ENCODE results near the gene RRM1. TPM values are rescaled to one million over a fixed set of nuclear protein-coding genes. Genes with fewer than 3 reads are reported as not detected.

RRM1 gene
- total and polyA plus RNA-seq, 10 of the 15 experiments (the other 5 are each of a cell fraction or from before 2014, with no cell fraction given), result 94.0 to 255 (median 148) TPM

DNA sequence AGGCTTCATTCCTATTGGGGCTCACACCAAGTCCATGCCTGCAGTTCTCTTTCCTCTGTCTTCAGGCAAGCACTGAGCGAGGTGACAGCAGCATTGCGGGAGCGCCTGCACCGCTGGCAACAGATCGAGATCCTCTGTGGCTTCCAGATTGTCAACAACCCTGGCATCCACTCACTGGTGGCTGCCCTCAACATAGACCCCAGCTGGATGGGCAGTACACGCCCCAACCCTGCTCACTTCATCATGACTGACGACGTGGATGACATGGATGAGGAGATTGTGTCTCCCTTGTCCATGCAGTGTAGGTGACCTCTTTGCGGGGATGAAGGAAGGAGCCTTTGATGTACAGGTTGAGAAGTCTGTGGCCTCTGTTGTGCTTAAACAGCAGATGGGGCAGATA, 11.4 kb upstream of the RRM1 start:
- H3K79me2 ChIP-seq (ENCODE audit: control insufficient read depth, insufficient read depth, low read length), result no peaks in the 10 kb centered on the region
- FAIRE-seq, result no peak
- ChIA-PET RAD21 (ENCODE audit: unreplicated experiment) (no interaction called here), SMC1A (ENCODE audit: uncharacterized antibody, unreplicated experiment) (interaction anchor here (0.7 to 21.1 kb wide), 4 partner anchors 11 to 428 kb away, joined by 3 to 805 read pairs (median 8); partner anchors contain the start of genes RHOG and STIM1), POLR2A (no interaction called here), CTCF (interaction anchor here (1.9 kb wide), 1 partner anchor 233 kb away, joined by 9 read pairs; no protein-coding TSS in a partner anchor)
- no peaks in the 10 kb centered on the region for H3K4me1 ChIP-seq (ENCODE audit: control insufficient read depth, insufficient read depth, low read length)
- in situ Hi-C loops (cut with MboI), result no loop called here
- H3K4me3 ChIP-seq, result no peak overlapping the region
- H3K27me3 ChIP-seq (replicated peaks in 1 of 2; ENCODE audit: control insufficient read depth in 2 of 2, insufficient read depth in 2 of 2, low read length in 1 of 2), result no peaks in the 10 kb centered on the region
- BruUV-seq (replicated peaks), result no TSS peak
- H3K9ac ChIP-seq (ENCODE audit: control insufficient read depth, insufficient read depth, low read length), result no peak overlapping the region
- no peak overlapping the region for H3K4me2 ChIP-seq (ENCODE audit: control insufficient read depth, insufficient read depth)
- no peak overlapping the region for H3K27ac ChIP-seq (ENCODE audit: control insufficient read depth, insufficient read depth)
- 87% methylated on average over 9 of the region's 9 CpGs for WGBS (ENCODE audit: insufficient coverage, insufficient replicate concordance, low lambda C conversion rate, missing lambda C conversion rate)
- no peaks in the 10 kb centered on the region for H3K9me3 ChIP-seq (replicated peaks; ENCODE audit: control insufficient read depth, insufficient read depth, low read length)
- no peak for TF ChIP-seq EZH2 (IDR thresholded peaks at IDR 0.05; ENCODE audit: borderline replicate concordance, control insufficient read depth, low read depth, low read length)
- no peak for TF ChIP-seq SMARCA5 (IDR thresholded peaks at IDR 0.05)
- no peak for TF ChIP-seq FOS (IDR thresholded peaks at IDR 0.05; ENCODE audit: borderline replicate concordance, extremely low read depth, insufficient read length)
- TF ChIP-seq ZNF622 (IDR thresholded peaks at IDR 0.05), result no peak
- no peak for TF ChIP-seq ZNF274 (IDR thresholded peaks at IDR 0.05; ENCODE audit: insufficient read depth, insufficient read length)
- TF ChIP-seq ZNF217 (IDR thresholded peaks at IDR 0.05), result no peak
- no peak for TF ChIP-seq PAX8 (IDR thresholded peaks at IDR 0.05)
- no peak for TF ChIP-seq JUND (IDR thresholded peaks at IDR 0.05; ENCODE audit: low read depth, low read length)
- no peak for TF ChIP-seq TBL1XR1 (IDR thresholded peaks at IDR 0.05; ENCODE audit: low read depth, low read length)
- TF ChIP-seq BCL11A (IDR thresholded peaks at IDR 0.05; ENCODE audit: low read depth, low read length), result no peak
- no peak for TF ChIP-seq SMC3 (IDR thresholded peaks at IDR 0.05; ENCODE audit: borderline replicate concordance, low read length)
- TF ChIP-seq POLR2AphosphoS2 (IDR thresholded peaks at IDR 0.05; ENCODE audit: low read depth, low read length), result no peak
- no peak for TF ChIP-seq ELK1 (IDR thresholded peaks at IDR 0.05; ENCODE audit: low read depth, low read length)
- no peak for TF ChIP-seq GABPA (IDR thresholded peaks at IDR 0.05; ENCODE audit: low read depth)
- no peak for TF ChIP-seq MEF2A (IDR thresholded peaks at IDR 0.05; ENCODE audit: insufficient read depth, low read depth, low read length)
- DNase-seq (ENCODE audit: low read depth, low spot score), result no peak
- intact Hi-C loops (cut with micrococcal nuclease; ENCODE audit: unreplicated experiment), result no loop called here
- no peak overlapping the region for H2AFZ ChIP-seq (ENCODE audit: control insufficient read depth, low read depth, low read length)
- no peaks in the 10 kb centered on the region for H4K20me1 ChIP-seq (ENCODE audit: control insufficient read depth, insufficient read depth)
- ATAC-seq, result no peak
- H3K36me3 ChIP-seq (ENCODE audit: control insufficient read depth in 2 of 2, insufficient read depth in 2 of 2, low read length in 1 of 2), result peaks cover 4 to 17% of the 10 kb centered on the region in 2 experiments
